Heart left ventricle (tissue), 13 donors: Measurements from ENCODE around the gene DDX39B.

ENCODE experiments used
- CTCF ChIP-seq, 12 donors: fragments of 200-600 bp; sonication (generic) in 4 of 12; IDR thresholded peaks; one replicate each; pipeline versions ENCODE4 v1.5.0 to v1.8.0; 2018 to 2022; ENCODE audit warnings: antibody characterized with exemption in 12 of 12, mild to moderate bottlenecking in 5 of 12
- POLR2A ChIP-seq, 2 donors: fragments of 450-650 bp; IDR thresholded peaks; one replicate each; pipeline ENCODE4 v1.6.1; 2017; ENCODE audit warnings: antibody characterized with exemption in 2 of 2, mild to moderate bottlenecking in 2 of 2, moderate library complexity in 2 of 2
- donor health status: ischemic (EF 13 %, LVEDD 7.1; RV severe dilation, severe dysfunction).
- donor health status: DM: no; HTN: yes; CAD: no.
- donor health status: DM: no; HTN: no; CAD: no.
- donor health status: ischemic (EF 25% LVEDD 6.9; RV normal size, moderate dysfunction).
- donor health status: ischemic (EF 25% LVEDD 5.7; RV mildly dilated, moderate dysfunction).
- donor health status: ischemic (EF 35%, LVEDD 5.7; RV mildly dilated, moderate dysfunction).
- donor health status: nonischemic (EF 11% LVEDD 7.7; RV severe dilation, severe dysfunction).
- donor health status: DM: yes; HTN: yes; CAD: no.
- donor health status: PGD.
- donor health status: ischemic (EF 29% LVEDD 5.4; RV normal size, mild dysfunction).
- donor health status: nonischemic (EF 23%, LVEDD 6.1; RV moderate dilation, normal function).

GRCh38 chr6:31528821-31529328 is 12.9 kb downstream of the DDX39B start, which contains the start of gene MCCD1:
- TF ChIP-seq CTCF (IDR thresholded peaks at IDR 0.05) (no peak), POLR2A (IDR thresholded peaks at IDR 0.05) (no peak)
